HG03097 (cell line): ENCODE results near the gene PM20D2.

Source experiments
- ATAC-seq: cut with Tn5 transposase; IDR thresholded peaks from one replicate; pipeline ENCODE4 v1.9.1; 2021; ENCODE audit not compliant: unreplicated experiment, low FRiP score

The PM20D2 gene

GRCh38 chr6:89198235-89198634 is 52.4 kb downstream of the PM20D2 start:
- ATAC-seq = no peak

DNA sequence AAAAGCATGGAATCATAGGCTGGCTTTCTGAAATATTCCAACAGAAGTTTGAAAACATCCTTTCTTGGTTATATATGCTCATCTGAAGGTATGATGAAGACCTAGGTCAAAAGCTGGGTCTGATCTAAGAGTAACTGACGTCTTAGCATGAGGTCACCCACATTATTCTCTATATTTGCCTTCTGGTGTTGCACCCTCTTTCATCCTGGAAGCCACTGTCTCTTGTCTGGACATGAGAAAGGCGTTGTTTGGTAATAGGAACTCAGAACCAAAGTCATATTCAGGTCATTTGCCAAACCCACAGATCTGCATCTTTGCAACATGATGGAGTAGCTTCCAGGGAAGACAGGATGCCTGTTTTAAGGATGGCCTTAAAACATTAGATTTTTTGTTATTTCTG is 53.7 kb downstream of the PM20D2 start:
- ATAC-seq = no peak

DNA sequence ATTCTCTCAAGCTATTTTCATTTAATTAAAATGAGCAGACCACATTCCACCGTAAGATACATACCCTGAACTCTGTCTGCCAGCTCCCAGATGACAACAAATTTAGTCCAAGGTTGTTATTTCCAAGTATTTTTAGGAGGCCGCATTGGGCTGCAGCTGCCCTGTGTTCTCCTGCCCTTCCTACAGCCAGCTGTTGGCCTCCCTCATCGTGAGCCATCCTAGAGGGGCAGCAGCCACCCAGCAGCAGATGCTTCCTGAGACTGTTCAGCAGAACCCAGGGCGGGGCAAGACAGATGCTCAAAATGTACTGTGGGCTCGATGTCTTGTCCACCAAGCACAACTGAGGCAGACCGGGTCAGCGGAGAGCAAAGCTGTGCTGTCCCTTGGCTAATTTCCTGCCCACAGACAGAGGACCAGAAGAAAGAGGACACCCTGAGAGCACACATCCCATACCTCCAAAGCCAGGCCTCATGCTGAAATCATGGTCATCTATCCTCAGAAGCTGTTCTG is 54.9 kb downstream of the PM20D2 start:
- ATAC-seq = no peak

DNA sequence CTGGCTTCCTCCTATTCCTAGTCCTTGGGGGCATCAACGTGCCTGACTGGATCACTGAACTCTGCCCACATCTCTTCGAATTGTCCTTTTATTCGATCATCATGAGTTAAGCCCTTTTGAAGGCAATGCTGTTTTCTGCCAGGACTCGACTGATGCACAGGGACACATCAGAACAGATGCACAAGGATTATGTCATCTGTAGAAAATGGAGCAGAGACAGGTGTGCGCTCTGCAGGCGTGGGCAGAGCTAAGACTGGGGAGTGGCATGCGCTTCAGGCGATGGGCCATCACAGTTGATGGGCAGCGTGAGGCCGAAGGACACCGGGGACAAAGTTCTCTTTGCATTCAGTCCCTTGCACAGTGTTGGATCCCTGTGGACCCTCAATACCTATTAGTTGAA is 58.2 kb downstream of the PM20D2 start:
- no peak for ATAC-seq

- no peak for ATAC-seq
These were observed 60.0 kb downstream of the PM20D2 start for GRCh38 chr6:89205819-89206218.

DNA sequence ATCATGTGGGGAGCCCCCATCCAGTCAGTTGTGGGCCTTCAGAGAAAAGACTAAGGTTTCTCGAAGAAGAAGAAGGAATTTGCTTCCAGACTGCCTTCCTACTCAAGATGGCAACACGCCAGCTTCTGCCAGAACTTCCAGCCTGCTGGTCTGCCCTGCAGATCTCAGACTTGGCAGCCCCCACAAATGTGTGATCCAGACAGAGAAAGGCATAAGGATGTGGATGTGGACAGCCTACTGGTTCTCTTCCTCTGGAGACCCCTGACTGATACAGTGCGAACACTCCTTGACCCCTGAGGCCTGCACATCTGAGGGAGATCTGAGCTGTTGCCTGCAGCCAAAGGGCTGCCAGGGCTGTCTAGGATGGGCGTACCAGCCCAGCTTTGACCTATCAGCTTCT is 62.7 kb downstream of the PM20D2 start:
- ATAC-seq = no peak

DNA sequence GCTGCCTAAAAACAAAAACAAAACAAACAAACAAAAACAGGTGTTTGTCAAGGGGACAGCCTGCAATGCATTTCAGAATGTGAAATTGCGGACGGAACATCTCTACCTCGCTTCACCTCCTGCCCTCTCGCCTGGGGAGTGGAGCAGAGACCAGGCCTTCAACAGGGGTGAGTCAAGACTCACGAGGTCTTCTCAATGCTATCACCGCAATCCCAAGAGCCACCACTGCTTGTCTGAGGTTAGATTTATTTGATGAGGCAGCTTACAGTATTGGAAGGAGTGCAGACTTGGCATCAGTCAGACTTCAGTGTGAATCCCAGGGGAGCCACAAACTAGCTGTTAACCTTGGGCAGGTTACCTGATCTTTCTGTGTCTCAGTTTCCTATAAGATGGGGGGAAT is 63.6 kb downstream of the PM20D2 start:
- no peak for ATAC-seq

DNA sequence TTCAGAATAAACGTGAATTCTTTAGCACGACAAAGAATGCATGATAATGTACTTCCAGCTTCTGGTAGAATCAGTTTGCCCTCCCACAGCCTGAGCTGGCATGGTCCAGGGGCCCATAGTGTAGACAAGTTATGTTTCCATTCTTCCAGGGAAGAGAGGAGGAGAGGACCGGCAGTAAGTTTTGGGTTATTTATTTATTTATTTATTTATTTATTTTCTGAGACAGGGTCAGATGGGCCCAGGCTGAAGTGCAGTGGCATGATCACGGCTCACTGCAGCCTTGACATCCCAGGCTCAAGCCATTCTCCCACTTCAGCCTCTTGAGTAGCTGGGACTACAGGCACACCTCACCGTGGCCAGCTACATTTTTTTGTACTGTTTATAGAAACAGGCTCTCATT is 66.6 kb downstream of the PM20D2 start:
- no peak for ATAC-seq

GRCh38 chr6:89214197-89214596 is 68.3 kb downstream of the PM20D2 start:
- ATAC-seq = no peak
